Left colon (tissue), 2 donors: Measurements from ENCODE around the gene TRAP1. TPM values are rescaled to one million over a fixed set of nuclear protein-coding genes. Genes with fewer than 3 reads are reported as not detected.

Source experiments
- ATAC-seq: fragments of 200-7000 bp; cut with Tn5 transposase; one replicate; pipeline ENCODE4 v1.9.1; 2020; ENCODE audit warnings: mild to moderate bottlenecking, moderate library complexity
- DNase-seq, 2 donors: peaks; one replicate each; pipeline ENCODE4 v3.0.0-alpha.2; 2020
- intact Hi-C, 2 donors: fragments of 100-400 bp; cut with DNase I in 1 of 2; cut with micrococcal nuclease in 1 of 2; formaldehyde crosslinking; loops; one replicate each; pipeline versions ENCODE4 v1.11.2 to v1.14.0; 2022; cut with DNase I, micrococcal nuclease
- total RNA-seq, 2 donors: library from RNA; stranded (reverse); fragmentation: NEBNext Ultra II Directional; extraction: Animal tissue kit (Norgen Biotek cat#: 25700); gene quantifications; one replicate each; pipeline ENCODE4 v1.2.1, GENCODE V29; 2021
- donor health status: DM: no; HTN: no; CAD: no.
- donor health status: DM: yes; HTN: yes; CAD: no.

The TRAP1 gene
- total RNA-seq, 2 donors from 2014 or later, result 71.2 to 98.5 TPM

DNA sequence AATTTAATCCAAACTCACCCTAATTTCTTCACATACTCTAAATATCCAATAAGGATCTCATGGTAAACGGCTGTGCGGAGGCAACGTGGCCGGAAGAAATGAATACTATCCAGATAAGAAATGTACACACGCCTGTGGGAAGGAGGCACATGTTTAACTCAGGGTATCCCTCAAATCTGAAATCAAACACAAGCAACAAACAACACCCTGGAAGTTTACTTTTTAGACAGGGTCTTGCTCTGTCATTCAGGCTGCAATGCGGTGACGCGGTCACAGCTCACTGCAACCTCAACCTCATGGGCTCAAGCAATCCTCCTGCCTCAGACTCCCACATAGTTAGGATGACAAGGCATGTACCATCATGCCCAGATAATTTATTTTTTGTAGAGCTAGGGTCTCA, 21.2 kb upstream of the TRAP1 start:
- no peak for DNase-seq

GRCh38 chr16:3738128-3738527, 20.8 kb upstream of the TRAP1 start:
- no peak for ATAC-seq
- DNase-seq, result no peak
- intact Hi-C loops, result no loop called here

More for the DNA sequence above, 21.2 kb upstream of the TRAP1 start:
- ATAC-seq, result no peak
- intact Hi-C loops, result no loop called here

- ATAC-seq, result no peak
- DNase-seq, result no peak
- intact Hi-C loops, result no loop called here
Observed at GRCh38 chr16:3737181-3737580, 19.9 kb upstream of the TRAP1 start.

DNA sequence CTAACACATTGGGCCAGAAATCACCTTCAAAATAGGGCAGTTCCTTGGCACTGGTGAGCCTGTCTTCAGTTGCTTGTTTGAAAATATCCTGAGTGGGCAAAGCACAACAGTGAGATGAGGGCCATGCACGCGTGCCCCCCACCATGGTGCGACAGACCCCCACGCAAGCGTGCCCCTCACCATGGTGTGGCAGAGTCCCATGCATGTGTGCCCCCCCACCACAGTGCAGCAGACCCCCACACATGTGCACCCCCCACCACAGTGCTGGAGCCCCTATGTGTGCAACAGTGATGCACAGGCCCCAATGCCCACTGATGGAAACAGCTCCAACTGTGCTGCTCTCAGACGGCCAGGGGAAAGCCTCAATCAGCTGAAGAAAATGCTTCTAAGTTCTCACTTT, 18.8 kb upstream of the TRAP1 start:
- no peak for ATAC-seq
- intact Hi-C loops, result no loop called here
- DNase-seq, result no peak

GRCh38 chr16:3735541-3735940, 18.2 kb upstream of the TRAP1 start:
- DNase-seq (no peak), ATAC-seq (no peak)
- intact Hi-C loops, result no loop called here

- ATAC-seq (no peak), DNase-seq (no peak)
- intact Hi-C loops, result no loop called here
Observed at GRCh38 chr16:3734758-3735221, 17.5 kb upstream of the TRAP1 start.

DNA sequence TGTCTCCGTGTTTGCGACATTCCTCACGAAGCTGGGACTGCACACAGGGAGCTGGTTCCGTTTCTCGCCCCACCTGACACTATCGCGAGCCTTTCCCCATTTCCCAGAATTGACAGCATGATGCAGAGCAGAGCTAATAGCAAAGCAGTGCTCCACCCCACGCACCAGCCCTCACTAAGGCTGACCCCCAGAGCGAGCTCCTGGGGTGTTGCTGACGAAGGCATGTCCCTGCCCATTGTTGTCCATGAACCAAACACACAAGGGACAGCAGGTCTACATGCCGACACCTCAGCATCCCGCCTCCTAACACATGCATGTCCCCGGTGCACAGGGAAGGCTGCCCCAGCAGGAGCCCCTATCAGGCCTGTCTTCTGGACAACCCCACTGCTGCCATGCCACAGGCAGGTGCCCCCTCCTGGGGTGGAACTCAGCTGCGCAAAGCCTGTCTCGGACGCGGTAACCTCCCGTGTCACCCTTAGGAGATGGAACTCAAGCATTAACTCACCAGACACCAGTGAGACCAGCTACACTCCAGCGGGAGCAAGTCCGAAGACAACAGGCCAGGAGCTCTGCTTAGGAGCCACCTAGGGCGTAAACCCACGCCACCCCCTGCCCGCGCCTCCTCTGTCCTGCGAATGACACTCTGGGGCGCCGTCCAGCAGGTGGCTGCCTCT, 16.9 kb upstream of the TRAP1 start:
- intact Hi-C loops, result no loop called here
- no peak for ATAC-seq
- no peak for DNase-seq

GRCh38 chr16:3732171-3732570, 14.8 kb upstream of the TRAP1 start:
- intact Hi-C loops, result no loop called here
- ATAC-seq (no peak), DNase-seq (no peak)

DNA sequence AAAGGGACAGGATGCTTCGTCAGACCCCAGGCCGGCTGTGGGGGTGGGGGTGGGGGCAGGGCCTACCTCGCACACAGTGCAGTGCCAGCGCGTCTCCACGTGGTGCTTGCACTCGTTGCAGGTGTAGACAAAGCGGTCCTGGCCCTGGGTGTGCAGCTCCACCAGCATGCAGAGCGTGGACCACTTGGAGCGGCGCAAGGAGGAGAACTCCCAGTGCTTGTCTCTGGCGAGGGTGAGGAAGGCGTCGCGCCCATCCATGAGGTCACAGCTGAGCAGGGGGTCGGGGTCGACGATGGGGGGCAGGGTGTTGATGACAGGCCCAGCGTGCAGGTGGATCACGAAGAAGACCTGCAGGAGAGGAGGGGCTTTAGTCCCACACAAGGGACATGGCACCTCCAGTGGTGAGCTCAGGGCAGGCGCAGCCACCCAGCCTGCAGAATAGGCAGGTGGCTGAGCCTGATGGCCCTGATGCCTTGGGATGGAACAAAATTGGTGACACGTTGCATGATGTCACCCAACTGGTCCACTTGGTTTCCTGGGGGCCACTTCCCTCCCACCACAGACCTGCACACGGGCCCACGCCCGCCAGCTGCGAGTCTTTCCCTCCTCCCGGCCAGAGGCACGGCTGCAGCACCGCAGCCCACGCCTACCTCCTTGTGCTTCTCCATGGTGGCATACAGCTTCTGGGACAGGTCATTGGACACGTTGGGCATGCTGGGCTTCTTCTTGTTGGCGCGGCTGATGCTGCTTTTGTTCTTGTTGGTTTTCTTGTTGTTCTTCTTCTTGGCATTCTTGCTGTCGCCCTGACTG, 14.0 kb upstream of the TRAP1 start:
- ATAC-seq (no peak), DNase-seq (no peak)
- intact Hi-C loops, result no loop called here

- ATAC-seq, result no peak
- intact Hi-C loops, result no loop called here
- DNase-seq, result no peak
Observed at GRCh38 chr16:3730161-3731125, 13.1 kb upstream of the TRAP1 start.

DNA sequence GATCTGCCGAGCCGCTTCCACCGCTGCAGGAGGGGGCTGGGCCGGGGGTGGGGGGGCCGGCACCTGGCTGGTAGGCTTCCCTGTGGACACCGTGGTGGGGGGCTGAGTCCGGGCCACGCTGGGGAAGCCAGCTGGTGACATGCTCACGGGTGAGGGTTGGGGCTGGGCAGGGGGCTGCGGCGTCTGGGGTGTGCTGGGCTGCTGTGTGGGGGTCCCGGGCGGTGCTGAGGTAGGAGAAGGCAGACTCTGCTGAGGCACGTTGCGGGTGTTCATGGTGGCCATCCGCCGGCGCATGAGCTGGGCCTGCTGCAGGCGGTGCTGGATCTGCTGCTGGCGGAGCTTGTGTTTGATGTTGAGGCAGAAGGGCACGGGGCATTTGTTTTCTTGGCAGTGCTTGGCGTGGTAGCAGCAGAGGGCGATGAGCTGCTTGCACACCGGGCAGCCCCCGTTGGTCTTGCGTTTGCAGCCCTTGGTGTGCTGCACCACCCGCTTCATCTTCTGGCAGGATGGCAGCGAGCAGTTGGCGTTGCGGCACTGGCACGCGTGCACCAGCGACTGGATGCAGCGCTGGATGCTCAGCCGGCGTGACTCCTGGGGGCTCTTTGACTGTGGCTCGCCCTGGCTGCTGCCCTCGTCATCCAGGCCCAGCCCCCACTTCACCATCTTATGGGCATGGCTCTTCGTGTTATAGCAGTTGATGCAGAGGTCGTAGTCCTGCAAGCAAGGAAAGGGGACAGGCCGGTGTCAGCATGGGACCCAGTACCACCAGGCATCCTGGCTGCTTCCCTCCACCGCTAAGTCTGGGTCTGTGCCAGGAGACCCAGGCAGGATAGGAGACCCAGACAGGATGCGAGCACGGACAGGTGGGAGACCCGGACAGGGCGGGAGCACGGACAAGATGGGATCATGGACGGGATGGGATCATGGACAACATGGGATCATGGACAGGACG, 12.1 kb upstream of the TRAP1 start:
- ATAC-seq (peak; percentile 5), DNase-seq (no peak)
- intact Hi-C loops, result no loop called here

DNA sequence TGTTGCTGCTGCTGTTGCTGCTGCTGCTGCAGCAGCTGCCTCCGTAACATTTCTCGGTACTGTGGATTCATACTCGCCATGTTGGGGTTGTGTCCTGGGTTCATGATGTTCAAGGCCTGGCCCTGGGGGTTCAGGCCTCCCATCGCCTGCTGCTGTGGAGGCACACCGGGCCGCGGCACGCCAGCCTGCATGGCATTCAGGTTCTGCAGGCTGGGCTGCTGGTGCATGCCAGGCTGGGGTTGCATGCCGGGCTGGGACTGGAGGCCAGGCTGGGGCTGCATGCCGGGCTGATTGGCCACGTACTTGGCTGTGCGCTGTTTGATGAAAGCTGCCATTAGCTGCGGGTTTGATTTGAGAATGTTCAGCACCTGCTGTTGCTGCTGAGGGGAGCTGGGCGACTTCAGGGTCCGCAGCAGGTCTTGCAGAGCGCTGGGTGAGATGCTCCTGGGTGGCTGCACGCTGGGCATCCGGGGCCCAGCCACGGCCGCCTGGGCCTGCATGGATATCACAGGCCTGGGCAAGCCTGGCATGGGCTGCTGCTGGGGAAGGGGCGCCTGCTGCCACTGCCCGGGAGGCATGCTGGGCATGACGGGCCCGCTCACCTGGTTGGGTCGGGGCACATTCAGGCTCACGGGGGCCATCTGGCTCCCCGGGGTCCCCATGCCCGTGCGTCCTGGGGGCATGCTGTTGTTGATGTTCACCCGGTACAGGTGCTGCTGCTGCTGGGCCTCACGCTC, 11.3 kb upstream of the TRAP1 start:
- peak; percentile 6 for ATAC-seq
- intact Hi-C loops, result no loop called here
- no peak for DNase-seq

GRCh38 chr16:3727806-3728381, 10.6 kb upstream of the TRAP1 start:
- ATAC-seq, result no peak
- no peak for DNase-seq
- intact Hi-C loops, result no loop called here

- intact Hi-C loops, result no loop called here
- ATAC-seq, result no peak
- DNase-seq, result no peak
Observed at GRCh38 chr16:3726021-3726687, 8.8 kb upstream of the TRAP1 start.

DNA sequence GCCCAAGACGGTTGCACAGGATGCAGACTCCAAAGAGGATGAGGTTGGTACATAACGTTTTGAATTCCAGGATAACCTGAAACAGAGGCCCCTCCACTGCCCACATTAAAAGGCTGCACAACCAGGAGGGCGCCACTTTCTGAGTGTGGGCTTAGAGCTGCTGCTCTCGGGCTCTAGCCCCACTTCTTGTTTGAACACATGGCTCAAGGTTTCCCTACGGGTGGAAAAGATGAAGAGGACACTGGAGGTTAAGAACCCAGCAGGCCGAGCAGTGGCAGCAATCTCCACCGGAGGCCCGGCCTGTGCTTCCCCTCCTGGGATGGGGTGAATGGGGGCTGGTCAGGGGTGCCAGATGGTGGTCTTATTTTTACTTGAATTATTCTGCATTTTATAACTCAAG, 8.0 kb upstream of the TRAP1 start:
- ATAC-seq (no peak), DNase-seq (no peak)
- intact Hi-C loops, result no loop called here

GRCh38 chr16:3722508-3722907, 5.2 kb upstream of the TRAP1 start:
- intact Hi-C loops, result no loop called here
- no peak for ATAC-seq
- DNase-seq, result no peak

DNA sequence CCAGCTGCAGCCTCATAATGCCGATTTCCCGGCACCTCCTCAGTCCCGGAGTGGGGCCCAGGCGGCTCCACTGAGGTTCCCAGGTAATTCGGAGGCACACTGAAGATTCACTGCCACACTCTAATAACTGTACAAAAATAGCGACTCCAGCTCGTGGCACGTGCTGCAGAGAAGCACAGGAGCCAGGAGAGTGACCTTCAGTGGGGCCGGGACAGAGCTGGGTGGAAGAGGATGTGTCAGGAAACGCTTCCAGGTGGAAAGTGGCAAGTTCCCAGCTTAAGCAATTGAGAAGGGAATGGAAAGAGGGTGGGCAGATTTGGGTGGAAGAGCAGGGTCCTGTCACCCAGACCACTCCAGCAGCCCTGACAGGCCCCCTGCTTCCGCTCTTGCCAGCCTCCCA, 3.1 kb upstream of the TRAP1 start:
- DNase-seq (no peak), ATAC-seq (no peak)
- intact Hi-C loops, result no loop called here
